Esophagus squamous epithelium (tissue), 4 donors: ENCODE data around the gene NGB.

Experiments
- POLR2A ChIP-seq, 4 donors: fragments of 450-650 bp; IDR thresholded peaks; one replicate each; pipeline ENCODE4 v1.6.1; 2017; ENCODE audit warnings: antibody characterized with exemption in 4 of 4, mild to moderate bottlenecking in 4 of 4, moderate library complexity in 3 of 4
- TF ChIP-seq, protein P1 (sequence below), 6 experiments: fragments of 450-650 bp in 4 of 6; fragments of 200-600 bp in 2 of 6; sonication (generic) in 2 of 6; IDR thresholded peaks; one replicate each; pipeline ENCODE4 v1.5.1; 2016 to 2019; ENCODE audit warnings: antibody characterized with exemption in 6 of 6, mild to moderate bottlenecking in 4 of 6, moderate library complexity in 4 of 6

DNA sequence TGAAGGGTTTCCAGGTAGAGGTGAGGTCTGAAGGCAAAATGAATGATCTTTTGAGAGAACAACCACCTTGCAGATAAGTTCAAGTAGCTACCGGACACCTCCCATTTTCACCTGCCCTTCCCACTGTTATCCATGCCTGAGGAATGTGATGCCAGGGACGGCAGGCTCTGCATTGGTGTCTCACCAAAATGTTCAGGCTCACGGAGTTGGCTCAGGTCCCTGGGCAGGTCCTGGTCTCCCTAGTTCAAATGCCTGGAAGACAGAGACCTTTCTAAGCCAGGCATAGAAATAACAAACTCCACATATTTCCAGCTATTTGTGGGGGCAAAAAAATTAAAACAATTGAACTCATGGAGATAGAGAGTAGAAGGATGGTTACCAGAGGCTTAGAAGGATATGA is 53.5 kb downstream of the NGB start:
- TF ChIP-seq, protein P1, sequence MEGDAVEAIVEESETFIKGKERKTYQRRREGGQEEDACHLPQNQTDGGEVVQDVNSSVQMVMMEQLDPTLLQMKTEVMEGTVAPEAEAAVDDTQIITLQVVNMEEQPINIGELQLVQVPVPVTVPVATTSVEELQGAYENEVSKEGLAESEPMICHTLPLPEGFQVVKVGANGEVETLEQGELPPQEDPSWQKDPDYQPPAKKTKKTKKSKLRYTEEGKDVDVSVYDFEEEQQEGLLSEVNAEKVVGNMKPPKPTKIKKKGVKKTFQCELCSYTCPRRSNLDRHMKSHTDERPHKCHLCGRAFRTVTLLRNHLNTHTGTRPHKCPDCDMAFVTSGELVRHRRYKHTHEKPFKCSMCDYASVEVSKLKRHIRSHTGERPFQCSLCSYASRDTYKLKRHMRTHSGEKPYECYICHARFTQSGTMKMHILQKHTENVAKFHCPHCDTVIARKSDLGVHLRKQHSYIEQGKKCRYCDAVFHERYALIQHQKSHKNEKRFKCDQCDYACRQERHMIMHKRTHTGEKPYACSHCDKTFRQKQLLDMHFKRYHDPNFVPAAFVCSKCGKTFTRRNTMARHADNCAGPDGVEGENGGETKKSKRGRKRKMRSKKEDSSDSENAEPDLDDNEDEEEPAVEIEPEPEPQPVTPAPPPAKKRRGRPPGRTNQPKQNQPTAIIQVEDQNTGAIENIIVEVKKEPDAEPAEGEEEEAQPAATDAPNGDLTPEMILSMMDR (IDR thresholded peaks at IDR 0.05): no peak
- no peak for TF ChIP-seq POLR2A (IDR thresholded peaks at IDR 0.05)
